NOMO-1 treated with dmso at 0.1 percent for 144 hours (cell line): ENCODE measurements around the gene BGLAP.

Experiments
- DNase-seq: peaks from one replicate; lab custom pipeline; 2025; ENCODE audit not compliant: unreplicated experiment; lab: John Stamatoyannopoulos, UW

BGLAP gene

GRCh38 chr1:156289857-156290256 is 47.9 kb downstream of the BGLAP start:
- no peak for DNase-seq

DNA sequence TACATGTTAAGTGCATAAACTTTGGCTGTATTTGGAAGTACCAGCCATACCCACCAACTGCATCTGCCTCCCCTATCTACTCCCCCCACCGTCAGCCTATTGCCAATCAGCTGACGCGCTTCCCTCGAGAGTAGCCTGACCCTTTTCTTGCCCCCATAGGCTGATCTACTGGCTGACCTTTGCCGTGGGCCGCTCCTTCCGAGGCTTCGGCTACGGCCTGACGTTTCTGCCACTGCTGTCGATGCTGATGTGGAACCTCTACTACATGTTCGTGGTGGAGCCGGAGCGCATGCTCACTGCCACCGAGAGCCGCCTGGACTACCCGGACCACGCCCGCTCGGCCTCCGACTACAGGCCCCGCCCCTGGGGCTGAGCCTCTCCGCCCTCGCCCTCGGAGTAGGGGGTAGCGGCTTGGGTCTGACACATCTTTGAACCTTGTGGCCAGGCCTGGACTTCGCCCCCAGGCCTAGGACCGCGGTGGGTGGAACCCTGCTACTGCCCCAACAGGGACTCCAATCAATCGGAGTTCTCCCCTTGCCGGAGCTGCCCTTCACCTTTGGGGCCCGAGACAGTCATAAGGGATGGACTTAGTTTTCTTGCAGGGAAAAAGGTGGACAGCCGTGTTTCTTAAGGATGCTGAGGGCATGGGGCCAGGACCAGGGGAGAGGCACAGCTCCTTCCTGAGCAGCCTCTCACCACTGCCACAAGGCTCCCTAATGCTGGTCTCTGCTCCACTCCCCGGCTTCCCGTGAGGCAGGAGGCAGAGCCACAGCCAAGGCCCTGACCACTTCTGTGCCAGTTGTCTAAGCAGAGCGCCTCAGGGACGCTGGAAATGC is 49.5 kb downstream of the BGLAP start:
- DNase-seq, result no peak
